GM12801 (cell line): Measurements from ENCODE around the gene DRC7.

ENCODE experiments used
- CTCF ChIP-seq: IDR thresholded peaks from one replicate; pipeline ENCODE4 v1.5.1; 2011; ENCODE audit warnings: control low read depth; ENCODE audit not compliant: insufficient read length; ENCODE audit errors: extremely low read depth

DRC7 gene

DNA sequence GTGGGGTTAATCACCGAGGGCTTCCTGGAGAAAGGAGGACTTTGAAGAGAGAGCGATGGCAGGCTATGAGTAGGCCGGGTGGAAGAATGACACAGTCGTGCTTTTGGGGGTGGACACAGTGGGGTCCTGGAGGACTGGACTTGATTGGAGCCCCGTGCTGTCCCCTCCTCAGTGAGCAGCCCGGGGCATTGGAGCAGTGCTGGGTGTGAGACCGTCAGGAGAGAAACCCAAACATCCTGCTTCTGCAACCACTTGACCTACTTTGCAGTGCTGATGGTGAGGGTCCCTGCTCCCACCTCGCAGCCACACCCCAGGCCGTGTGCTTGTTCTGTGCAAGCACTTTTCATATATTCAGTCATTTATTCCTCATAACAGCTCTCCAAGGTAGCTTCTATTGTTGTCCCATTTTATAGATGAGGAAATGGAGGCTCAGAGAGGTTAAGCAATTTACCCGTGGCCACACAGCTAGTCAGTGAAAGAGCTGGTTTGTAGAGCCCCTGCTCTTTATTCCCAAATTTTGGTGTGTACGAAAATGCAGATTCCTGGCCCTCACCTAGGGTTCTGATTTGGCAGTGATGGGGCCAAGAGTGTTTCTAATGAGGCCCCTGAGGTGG lies 38.2 kb upstream of the DRC7 start:
- TF ChIP-seq CTCF = no peak

DNA sequence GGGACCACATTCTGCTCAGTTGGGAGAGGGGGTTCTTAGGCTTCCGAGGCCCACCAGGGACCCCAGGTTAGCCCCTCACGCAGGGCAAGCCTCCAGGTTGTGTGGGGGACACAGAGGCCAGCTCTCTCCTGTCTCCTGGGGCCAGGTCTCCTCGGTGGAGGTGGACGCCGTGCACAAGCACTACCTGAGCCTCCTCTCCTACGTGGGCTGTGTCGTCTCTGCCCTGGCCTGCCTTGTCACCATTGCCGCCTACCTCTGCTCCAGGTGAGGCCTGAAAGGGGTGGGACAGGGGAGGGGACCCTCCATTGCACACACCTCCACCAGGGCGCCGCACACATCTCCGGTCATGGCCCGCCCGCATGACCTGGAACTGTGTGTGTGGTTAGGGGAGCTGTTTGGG lies 37.4 kb upstream of the DRC7 start:
- no peak for TF ChIP-seq CTCF

DNA sequence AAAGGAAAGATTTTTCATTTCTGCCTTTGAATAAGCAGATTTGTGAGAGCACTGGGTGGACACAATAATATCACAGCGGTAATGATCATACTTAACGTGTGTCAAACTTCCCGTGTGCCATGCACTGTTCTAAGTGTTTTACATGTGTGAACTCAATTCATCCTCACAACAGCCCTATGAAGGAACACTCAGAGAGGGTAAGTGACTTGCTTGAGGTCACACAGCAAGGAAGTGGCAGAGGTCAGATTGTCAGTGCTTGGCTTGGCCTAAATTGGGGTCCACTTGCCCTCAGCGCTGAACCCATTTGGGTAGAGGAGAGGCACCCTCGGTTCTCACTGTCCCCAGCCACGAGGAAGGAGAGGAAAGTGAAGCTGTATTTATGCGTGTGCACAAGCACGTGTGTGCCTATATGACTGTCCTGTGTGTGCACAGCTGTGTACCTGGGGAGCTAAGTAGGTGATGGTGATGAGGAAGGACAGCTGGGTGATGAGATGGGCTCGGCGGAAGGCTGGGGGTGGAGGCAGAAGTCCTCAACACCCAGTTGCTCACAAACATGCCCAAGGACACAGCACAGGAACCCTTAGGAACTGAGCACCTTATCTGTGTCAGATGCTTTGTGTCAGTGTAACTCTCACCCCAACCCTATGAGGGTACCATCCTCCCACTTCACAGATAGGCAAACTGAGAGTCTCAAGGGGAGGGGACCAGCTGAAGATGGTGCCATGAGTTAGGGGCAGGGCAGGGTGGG lies 36.3 kb upstream of the DRC7 start:
- no peak for TF ChIP-seq CTCF

DNA sequence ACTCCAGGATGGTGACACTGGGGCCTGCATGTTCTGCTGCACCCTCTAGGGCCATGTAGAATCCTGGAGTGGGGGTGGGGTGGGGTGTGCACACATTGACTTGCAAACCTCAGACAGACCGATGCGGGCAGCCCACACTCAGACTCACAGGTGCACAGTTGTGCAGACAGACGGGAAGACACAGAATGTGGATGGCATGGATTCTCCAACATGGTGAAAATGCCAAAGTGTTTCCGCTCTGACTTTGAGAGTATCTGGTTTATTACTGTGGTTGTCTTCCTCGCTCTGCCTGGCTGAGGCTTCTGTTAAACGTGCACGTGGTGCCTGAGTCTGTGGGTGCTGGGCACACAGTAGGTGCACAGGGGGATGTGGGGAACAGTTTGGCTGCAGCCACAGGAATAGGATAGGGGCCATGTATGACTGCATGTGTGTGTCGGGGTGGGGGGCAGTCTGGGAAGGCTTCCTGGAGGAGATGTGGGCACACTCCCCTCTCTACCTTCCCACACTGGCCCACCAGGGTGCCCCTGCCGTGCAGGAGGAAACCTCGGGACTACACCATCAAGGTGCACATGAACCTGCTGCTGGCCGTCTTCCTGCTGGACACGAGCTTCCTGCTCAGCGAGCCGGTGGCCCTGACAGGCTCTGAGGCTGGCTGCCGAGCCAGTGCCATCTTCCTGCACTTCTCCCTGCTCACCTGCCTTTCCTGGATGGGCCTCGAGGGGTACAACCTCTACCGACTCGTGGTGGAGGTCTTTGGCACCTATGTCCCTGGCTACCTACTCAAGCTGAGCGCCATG lies 35.5 kb upstream of the DRC7 start:
- no peak for TF ChIP-seq CTCF

GRCh38 chr16:57660715-57661463 lies 33.7 kb upstream of the DRC7 start:
- TF ChIP-seq CTCF = no peak

- TF ChIP-seq CTCF = no peak
Observed at GRCh38 chr16:57661510-57661909, 33.1 kb upstream of the DRC7 start.
